Mesenteric fat pad (tissue), 1 donor: Measurements from ENCODE around the gene TFIP11. TPM values are rescaled to one million over a fixed set of nuclear protein-coding genes. Genes with fewer than 3 reads are reported as not detected.

Source experiments
- DNase-seq: peaks from one replicate; pipeline ENCODE4 v3.0.0-alpha.2; 2020; ENCODE audit warnings: low spot score
- long read RNA-seq: library from polyadenylated mRNA; unstranded; transcript quantifications from one replicate; pipeline ENCODE4 v2.0.0, GENCODE V29; 2020
- total RNA-seq: library from RNA; stranded (reverse); fragmentation: NEBNext Ultra II Directional; extraction: Animal tissue kit (Norgen Biotek cat#: 25700); gene quantifications from one replicate; pipeline ENCODE4 v1.2.1, GENCODE V29; 2021
- donor health status: DM: yes; HTN: yes; CAD: no.

TFIP11 gene
- total RNA-seq: 30.5 TPM
- long read RNA-seq, transcript TFIP11-201 (16 exons, 2,896 nt): minor isoform, 6 of 87 reads
- long read RNA-seq, transcript TFIP11-204 (15 exons, 3,586 nt): major isoform, 49 of 87 reads
- long read RNA-seq, partial matches to known transcripts: 13 of 87 reads
- long read RNA-seq, other reads (novel, unspliced or antisense): 18 of 87 reads

DNA sequence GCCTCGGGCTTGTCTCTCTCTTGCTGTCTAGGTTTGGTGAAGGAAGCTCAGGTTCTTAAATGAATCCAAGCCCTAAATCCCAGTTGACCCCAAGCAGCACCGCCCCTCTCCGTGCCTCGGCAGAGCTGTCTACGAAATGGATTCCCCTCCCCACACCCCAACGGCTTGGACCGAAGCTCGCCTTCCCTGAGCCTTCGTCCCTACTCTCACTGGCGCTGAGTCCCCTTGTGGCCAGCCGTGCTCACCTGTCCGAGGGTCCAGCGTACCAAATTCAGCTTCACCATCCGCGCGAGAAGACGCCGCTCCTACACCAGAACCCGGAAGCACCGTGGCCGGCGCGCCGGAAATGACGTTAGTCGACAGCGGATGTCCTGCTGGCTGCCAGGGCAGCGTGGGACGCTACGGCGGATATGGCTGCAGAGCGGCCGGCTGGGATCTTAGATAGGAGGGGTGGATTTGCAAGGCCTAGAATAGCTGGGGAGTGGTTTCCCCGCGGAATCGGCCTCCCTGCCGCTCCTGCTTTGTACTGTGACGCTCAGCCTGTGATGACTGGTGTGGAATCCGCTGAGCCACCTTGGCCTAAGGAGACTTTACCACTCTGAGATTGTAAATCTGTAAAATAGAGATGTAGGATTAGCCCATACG lies at the start of gene TFIP11:
Gene TFIP11 (minus strand): TSS at position 325 of the 645 bp plus-strand sequence. CDS start 2,201 bp downstream, outside the sequence.
- DNase-seq: peak; percentile 98

GRCh38 chr22:26561756-26562417 lies 49.6 kb upstream of the TFIP11 start:
- DNase-seq: no peak

GRCh38 chr22:26559961-26560575 lies 47.8 kb upstream of the TFIP11 start:
- no peak for DNase-seq

DNA sequence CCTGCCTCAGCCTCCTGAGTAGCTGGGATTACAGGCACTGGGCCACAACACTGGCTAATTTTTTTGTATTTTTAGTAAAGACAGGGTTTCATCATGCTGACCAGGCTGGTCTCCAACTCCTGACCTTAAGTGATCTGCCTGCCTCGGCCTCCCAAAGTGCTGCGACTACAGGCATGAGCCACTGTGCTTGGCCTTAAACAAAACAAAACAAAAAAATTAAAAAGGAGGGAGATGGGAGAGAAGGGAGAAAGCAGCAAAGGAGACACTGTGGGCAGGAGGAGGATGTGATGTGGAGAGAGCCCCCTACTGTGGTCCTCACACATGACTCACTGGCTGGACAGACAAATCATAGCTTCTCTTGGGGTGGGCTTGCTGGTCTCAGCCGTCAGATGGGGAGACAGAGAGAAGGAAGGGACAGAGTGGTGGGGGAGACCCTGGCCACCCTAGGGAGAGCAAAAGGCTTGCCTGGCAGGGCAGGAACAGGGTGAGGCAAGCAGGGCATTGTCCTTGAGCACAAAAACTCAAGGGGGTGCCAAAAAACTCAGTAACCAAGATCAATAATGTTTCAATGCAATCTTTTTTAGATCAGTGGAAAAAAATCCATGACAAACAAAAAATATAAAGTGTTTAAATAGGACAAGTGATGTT lies 46.1 kb upstream of the TFIP11 start:
- DNase-seq: no peak

- no peak for DNase-seq
Observed at GRCh38 chr22:26556904-26557303, 44.6 kb upstream of the TFIP11 start.

DNA sequence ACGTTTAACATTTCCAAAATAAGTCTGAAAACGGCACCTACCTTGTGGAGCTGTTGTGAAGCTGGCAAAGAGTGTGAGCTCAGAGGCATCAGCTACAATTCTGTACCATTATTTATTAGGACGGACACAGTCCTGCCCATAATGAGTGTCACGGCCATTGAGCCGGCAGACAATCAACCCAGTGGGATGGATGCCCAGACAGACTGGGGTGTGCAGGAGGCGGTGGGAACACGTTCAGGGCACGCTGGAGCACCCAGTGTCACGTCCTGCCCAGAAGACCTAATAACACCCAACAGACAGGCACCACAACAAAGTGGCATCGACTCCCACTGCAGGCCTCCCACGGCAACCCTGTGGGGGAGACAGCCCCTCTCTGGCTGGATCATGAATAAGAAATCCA lies 43.2 kb upstream of the TFIP11 start:
- DNase-seq: no peak

GRCh38 chr22:26554956-26555355 lies 42.7 kb upstream of the TFIP11 start:
- no peak for DNase-seq

- DNase-seq: no peak
Observed at GRCh38 chr22:26553056-26553752, 40.9 kb upstream of the TFIP11 start.

GRCh38 chr22:26552466-26552865 lies 40.2 kb upstream of the TFIP11 start:
- DNase-seq: no peak

DNA sequence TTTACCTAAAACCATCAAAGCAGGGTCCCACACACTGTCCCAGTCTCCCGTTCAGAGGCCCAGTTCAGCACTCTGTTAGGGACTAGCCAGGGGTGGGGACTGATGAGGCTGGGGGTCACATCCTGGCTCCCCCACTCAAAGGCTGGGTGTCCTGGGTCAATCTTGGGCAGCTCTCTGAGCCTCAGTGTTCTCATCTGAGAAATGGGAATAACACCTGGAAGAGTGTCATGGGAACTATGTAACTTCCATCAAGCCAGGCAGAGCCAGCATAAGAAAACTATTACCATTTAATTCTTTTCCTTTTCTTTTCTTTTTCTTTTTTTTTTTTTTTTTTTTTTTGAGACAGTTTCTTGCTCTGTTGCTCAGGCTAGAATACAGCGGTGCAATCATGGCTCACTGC lies 39.3 kb upstream of the TFIP11 start:
- DNase-seq: no peak

DNA sequence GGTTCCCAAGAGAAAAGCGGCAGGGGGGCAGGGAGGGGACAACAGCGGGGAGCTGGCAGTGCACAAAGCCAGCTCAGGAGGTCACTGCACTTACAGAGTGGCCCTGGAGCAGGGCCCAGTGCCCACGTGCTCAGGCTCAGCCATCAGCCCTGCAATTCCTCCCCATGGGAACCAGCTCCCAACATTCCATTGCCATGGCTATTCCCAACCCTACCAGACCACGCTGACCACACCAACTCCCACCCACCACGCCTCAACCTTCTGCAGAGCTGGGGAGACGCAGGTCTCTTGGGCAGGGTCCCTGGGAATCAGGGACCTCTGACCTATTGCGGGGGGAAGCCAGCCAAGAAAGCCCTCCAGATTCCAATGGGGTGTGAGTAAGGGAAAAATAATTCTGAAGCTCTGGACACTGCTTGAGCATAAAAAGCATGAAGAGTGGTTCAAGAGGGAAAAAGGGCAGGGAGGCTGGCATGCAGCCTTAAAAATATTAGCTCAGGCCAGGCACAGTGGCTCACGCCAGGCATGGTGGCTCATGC lies 38.3 kb upstream of the TFIP11 start:
- no peak for DNase-seq

DNA sequence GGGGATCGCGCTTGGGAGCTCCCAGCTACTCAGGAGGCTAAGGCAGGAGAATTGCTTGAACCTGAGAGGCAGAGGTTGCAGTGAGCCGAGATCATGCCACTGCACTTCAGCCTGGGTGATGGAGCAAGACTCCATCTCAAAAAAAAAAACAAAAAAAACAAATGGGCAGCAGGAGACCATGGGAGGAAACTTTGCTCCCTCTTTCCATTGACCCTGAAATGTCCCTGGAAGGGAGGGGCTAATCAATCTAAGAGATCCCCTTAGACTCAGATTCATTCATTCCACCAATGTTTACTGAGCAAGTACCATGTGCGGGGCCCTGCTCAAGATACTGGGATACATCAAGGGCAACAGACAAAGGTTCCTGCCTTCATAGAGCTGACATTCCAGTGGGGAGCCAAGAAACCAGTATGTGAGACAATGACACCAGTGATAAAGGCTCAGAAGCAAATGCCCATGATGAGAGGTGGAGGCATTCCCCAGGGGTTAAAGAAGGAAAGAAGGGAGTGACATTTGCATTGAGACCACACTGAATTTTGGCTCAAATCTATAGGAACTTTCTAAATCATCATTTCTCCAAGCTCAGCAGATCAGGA lies 37.7 kb upstream of the TFIP11 start:
- no peak for DNase-seq

DNA sequence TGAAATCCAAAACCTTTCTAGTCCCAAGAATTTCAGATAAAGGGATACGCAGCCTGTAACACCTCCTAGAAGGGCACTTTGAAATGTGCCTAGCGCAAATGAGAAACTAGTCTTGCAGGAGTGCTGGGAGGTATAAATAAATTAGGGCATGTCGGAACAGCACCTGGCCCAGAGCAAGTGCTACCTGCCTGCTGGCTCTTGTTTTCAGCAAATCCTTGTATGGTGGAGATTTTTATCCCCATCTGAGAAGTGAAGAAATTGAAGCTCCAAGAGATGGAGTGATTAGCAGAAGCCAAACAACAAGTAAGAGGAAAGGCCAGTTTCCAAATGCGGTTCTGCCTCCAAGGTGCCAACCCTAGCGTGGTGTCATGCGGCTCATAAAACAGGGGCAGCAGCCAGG lies 36.7 kb upstream of the TFIP11 start:
- no peak for DNase-seq

- no peak for DNase-seq
Observed at GRCh38 chr22:26548303-26548702, 36.0 kb upstream of the TFIP11 start.

GRCh38 chr22:26547837-26548236 lies 35.6 kb upstream of the TFIP11 start:
- no peak for DNase-seq

- no peak for DNase-seq
Observed at GRCh38 chr22:26547426-26547825, 35.2 kb upstream of the TFIP11 start.

DNA sequence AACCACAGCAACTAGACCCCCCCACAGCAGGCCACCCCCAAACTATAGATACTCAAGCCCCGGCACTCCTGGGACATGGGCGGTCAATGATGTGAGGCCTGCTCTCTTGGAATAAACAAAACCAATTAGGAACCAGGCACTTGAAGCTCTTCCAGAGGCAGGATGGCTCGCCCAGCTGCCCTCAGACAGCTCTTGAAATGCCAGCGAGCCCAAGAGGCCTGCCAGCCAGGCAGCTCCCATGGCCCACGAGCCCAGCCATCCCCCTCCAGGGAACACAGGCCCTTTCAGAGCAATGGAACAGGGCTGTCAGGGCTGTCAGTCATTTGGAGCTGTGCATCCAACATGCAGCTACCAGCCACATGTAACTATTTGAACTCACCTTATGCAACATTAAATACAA lies 34.0 kb upstream of the TFIP11 start:
- DNase-seq: no peak

DNA sequence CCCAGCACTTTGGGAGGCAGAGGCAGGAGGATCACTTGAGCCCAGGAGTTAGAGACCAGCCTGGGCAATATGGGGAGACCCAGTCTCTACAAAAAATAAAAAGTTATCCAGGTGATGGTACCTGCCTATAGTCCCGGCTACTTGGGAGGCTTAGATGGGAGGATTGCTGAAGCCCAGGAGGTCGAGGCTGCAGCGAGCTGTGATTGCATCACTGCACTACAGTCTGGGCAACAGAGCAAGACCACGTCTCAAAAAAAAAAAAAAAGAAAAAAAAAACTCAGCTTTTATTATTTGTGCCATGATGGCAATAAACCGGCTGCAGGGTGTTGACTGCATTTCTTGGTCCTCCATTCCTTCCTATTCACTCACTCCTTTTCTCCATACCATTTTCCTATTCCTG lies 33.6 kb upstream of the TFIP11 start:
- DNase-seq: no peak

GRCh38 chr22:26545385-26545784 lies 33.1 kb upstream of the TFIP11 start:
- no peak for DNase-seq

GRCh38 chr22:26544489-26544888 lies 32.2 kb upstream of the TFIP11 start:
- no peak for DNase-seq

DNA sequence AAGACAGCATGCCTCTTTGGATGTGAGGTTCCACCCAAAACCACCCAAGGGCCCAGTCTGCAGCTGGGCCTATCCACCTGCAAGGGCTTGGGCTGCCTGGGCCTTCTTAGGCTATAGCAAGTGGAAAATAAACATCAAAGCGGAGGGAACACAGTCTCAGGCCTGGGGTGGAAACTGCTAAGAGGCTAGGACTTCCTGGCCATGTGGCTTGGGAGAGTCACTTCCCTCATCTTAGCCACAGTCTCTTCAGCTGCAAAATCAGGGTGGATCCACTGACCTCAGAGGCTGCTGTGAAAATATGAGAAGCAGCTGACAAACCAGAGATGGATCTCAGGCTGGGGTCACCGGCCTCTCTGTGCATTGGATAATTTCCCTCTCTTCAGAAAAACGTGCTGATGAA lies 30.6 kb upstream of the TFIP11 start:
- no peak for DNase-seq
